HEK293 (cell line): ENCODE results near the gene CADPS.

ENCODE experiments used
- CTCF ChIA-PET: fragments of 350-600 bp; formaldehyde crosslinking; extraction: SDS; loops from one replicate; lab custom pipeline; 2021; ENCODE audit warnings: antibody characterized with exemption; lab: Yijun Ruan, JAX
- POLR2A ChIA-PET: fragments of 300-600 bp; formaldehyde crosslinking; extraction: SDS; loops from one replicate; lab custom pipeline; 2020; ENCODE audit warnings: antibody characterized with exemption, inconsistent platforms; lab: Yijun Ruan, JAX
- H3K27ac ChIP-seq: fragments of 200-500 bp; sonication (Bioruptor generic); 2 replicates; pipeline ENCODE4 v1.5.1; 2014; ENCODE audit warnings: low read depth, low read length, control low read depth, inconsistent platforms; ENCODE audit errors: extremely low read depth
- H3K36me3 ChIP-seq, 2 experiments: fragments of 200-500 bp in 1 of 2; sonication (Bioruptor generic) in 1 of 2; 1 replicate in 1 of 2; 2 replicates in 1 of 2; pipeline ENCODE4 v1.5.1; 2014 to 2017; ENCODE audit warnings: inconsistent platforms in 2 of 2, low read length in 2 of 2; ENCODE audit not compliant: control insufficient read depth in 2 of 2, insufficient read depth in 1 of 2
- H3K4me1 ChIP-seq: fragments of 200-500 bp; sonication (Bioruptor generic); 2 replicates; pipeline ENCODE4 v1.5.1; 2014; ENCODE audit warnings: mild to moderate bottlenecking, low read length, inconsistent platforms; ENCODE audit not compliant: control insufficient read depth, insufficient read depth
- H3K4me3 ChIP-seq: 2 replicates; pipeline ENCODE4 v1.5.1; 2011; ENCODE audit warnings: low read depth, mild to moderate bottlenecking, control low read depth, low read length, moderate library complexity
- H3K9me3 ChIP-seq: fragments of 200-500 bp; sonication (Bioruptor generic); 2 replicates; pipeline ENCODE4 v1.5.1; 2014; ENCODE audit warnings: low read depth, low read length, inconsistent platforms; ENCODE audit not compliant: control insufficient read depth, insufficient read depth
- BCL11B ChIP-seq: fragments of 450-650 bp; formaldehyde crosslinking; IDR thresholded peaks from 2 replicates; pipeline ENCODE4 v1.5.1; 2016; ENCODE audit warnings: low read depth, missing biosample characterization, missing genetic modification characterization
- GLIS2 ChIP-seq: fragments of 450-650 bp; formaldehyde crosslinking; IDR thresholded peaks from 2 replicates; pipeline ENCODE4 v1.5.1; 2016; ENCODE audit warnings: missing biosample characterization, missing genetic modification characterization
- KLF7 ChIP-seq: fragments of 450-650 bp; formaldehyde crosslinking; IDR thresholded peaks from 2 replicates; pipeline ENCODE4 v1.5.1; 2016; ENCODE audit warnings: missing biosample characterization, missing genetic modification characterization, borderline replicate concordance
- MZF1 ChIP-seq: fragments of 450-650 bp; formaldehyde crosslinking; IDR thresholded peaks from 2 replicates; pipeline ENCODE4 v1.5.1; 2017; ENCODE audit warnings: missing biosample characterization, missing genetic modification characterization, borderline replicate concordance
- RBAK ChIP-seq: fragments of 450-650 bp; formaldehyde crosslinking; IDR thresholded peaks from 2 replicates; pipeline ENCODE4 v1.5.1; 2016; ENCODE audit warnings: missing biosample characterization, missing genetic modification characterization
- SP3 ChIP-seq: fragments of 450-650 bp; formaldehyde crosslinking; IDR thresholded peaks from 2 replicates; pipeline ENCODE4 v1.5.1; 2016; ENCODE audit warnings: missing biosample characterization, missing genetic modification characterization
- ZEB2 ChIP-seq: fragments of 450-650 bp; formaldehyde crosslinking; IDR thresholded peaks from 2 replicates; pipeline ENCODE4 v1.5.1; 2016; ENCODE audit warnings: missing biosample characterization, missing genetic modification characterization
- ZFP69B ChIP-seq: fragments of 450-650 bp; formaldehyde crosslinking; IDR thresholded peaks from 2 replicates; pipeline ENCODE4 v1.5.1; 2016; ENCODE audit warnings: missing biosample characterization, missing genetic modification characterization
- ZNF132 ChIP-seq: fragments of 450-650 bp; formaldehyde crosslinking; IDR thresholded peaks from 2 replicates; pipeline ENCODE4 v1.5.1; 2017; ENCODE audit warnings: missing biosample characterization, missing genetic modification characterization, borderline replicate concordance
- ZNF18 ChIP-seq: fragments of 450-650 bp; formaldehyde crosslinking; IDR thresholded peaks from 2 replicates; pipeline ENCODE4 v1.5.1; 2016; ENCODE audit warnings: missing biosample characterization, missing genetic modification characterization
- ZNF394 ChIP-seq: fragments of 450-650 bp; formaldehyde crosslinking; IDR thresholded peaks from 2 replicates; pipeline ENCODE4 v1.5.1; 2016; ENCODE audit warnings: missing biosample characterization, missing genetic modification characterization, mild to moderate bottlenecking, moderate library complexity, borderline replicate concordance
- ZNF404 ChIP-seq: fragments of 450-650 bp; formaldehyde crosslinking; IDR thresholded peaks from 2 replicates; pipeline ENCODE4 v1.5.1; 2017; ENCODE audit warnings: missing biosample characterization, missing genetic modification characterization
- ZNF416 ChIP-seq: fragments of 450-650 bp; formaldehyde crosslinking; IDR thresholded peaks from 2 replicates; pipeline ENCODE4 v1.5.1; 2016; ENCODE audit warnings: missing biosample characterization, missing genetic modification characterization
- ZNF423 ChIP-seq: fragments of 450-650 bp; formaldehyde crosslinking; IDR thresholded peaks from 2 replicates; pipeline ENCODE4 v1.5.1; 2016; ENCODE audit warnings: missing biosample characterization, missing genetic modification characterization
- ZNF473 ChIP-seq: fragments of 450-650 bp; formaldehyde crosslinking; IDR thresholded peaks from 2 replicates; pipeline ENCODE4 v1.5.1; 2017; ENCODE audit warnings: missing biosample characterization, missing genetic modification characterization
- ZNF510 ChIP-seq: fragments of 450-650 bp; formaldehyde crosslinking; IDR thresholded peaks from 2 replicates; pipeline ENCODE4 v1.5.1; 2018; ENCODE audit warnings: mild to moderate bottlenecking, missing genetic modification characterization, missing biosample characterization; ENCODE audit not compliant: insufficient replicate concordance
- ZNF513 ChIP-seq: fragments of 450-650 bp; IDR thresholded peaks from 2 replicates; pipeline ENCODE4 v1.5.1; 2018; ENCODE audit warnings: missing biosample characterization, missing genetic modification characterization
- ZNF521 ChIP-seq: fragments of 450-650 bp; formaldehyde crosslinking; IDR thresholded peaks from 2 replicates; pipeline ENCODE4 v1.5.1; 2017; ENCODE audit warnings: missing biosample characterization, mild to moderate bottlenecking, missing genetic modification characterization
- ZNF529 ChIP-seq: fragments of 450-650 bp; formaldehyde crosslinking; IDR thresholded peaks from 2 replicates; pipeline ENCODE4 v1.5.1; 2017; ENCODE audit warnings: missing genetic modification characterization, missing biosample characterization; ENCODE audit not compliant: insufficient replicate concordance
- ZNF548 ChIP-seq: fragments of 450-650 bp; formaldehyde crosslinking; IDR thresholded peaks from 2 replicates; pipeline ENCODE4 v1.5.1; 2016; ENCODE audit warnings: missing biosample characterization, missing genetic modification characterization
- ZNF555 ChIP-seq: fragments of 450-650 bp; formaldehyde crosslinking; conservative IDR thresholded peaks from 2 replicates; pipeline ENCODE4 v1.5.1; 2017; ENCODE audit warnings: missing biosample characterization, mild to moderate bottlenecking, missing genetic modification characterization, inconsistent platforms
- ZNF585B ChIP-seq: fragments of 450-650 bp; formaldehyde crosslinking; IDR thresholded peaks from 2 replicates; pipeline ENCODE4 v1.5.1; 2016; ENCODE audit warnings: missing biosample characterization, missing genetic modification characterization
- ZNF610 ChIP-seq: fragments of 450-650 bp; formaldehyde crosslinking; IDR thresholded peaks from 2 replicates; pipeline ENCODE4 v1.5.1; 2016; ENCODE audit warnings: missing biosample characterization, missing genetic modification characterization, borderline replicate concordance
- ZNF621 ChIP-seq: fragments of 450-650 bp; formaldehyde crosslinking; IDR thresholded peaks from 2 replicates; pipeline ENCODE4 v1.5.1; 2017; ENCODE audit warnings: missing biosample characterization, missing genetic modification characterization
- ZNF704 ChIP-seq: fragments of 450-650 bp; formaldehyde crosslinking; IDR thresholded peaks from 2 replicates; pipeline ENCODE4 v1.5.1; 2016; ENCODE audit warnings: missing biosample characterization, missing genetic modification characterization
- ZNF707 ChIP-seq: fragments of 450-650 bp; formaldehyde crosslinking; IDR thresholded peaks from 2 replicates; pipeline ENCODE4 v1.5.1; 2016; ENCODE audit warnings: missing biosample characterization, missing genetic modification characterization

The CADPS gene

GRCh38 chr3:62602129-62602770, 273.0 kb downstream of the CADPS start:
- POLR2A ChIA-PET = no interaction called here

GRCh38 chr3:62601238-62602070, 273.8 kb downstream of the CADPS start:
- Histone ChIP-seq H3K9me3 (no peaks in the 10 kb centered on the region), H3K27ac (no peak overlapping the region), H3K36me3 (no peaks in the 10 kb centered on the region), H3K4me1 (peaks cover 2% of the 10 kb centered on the region; the same call in 1 of the 2 replicates), H3K4me3 (no peak overlapping the region)
- ChIA-PET CTCF (interaction anchor here (1.4 kb wide), 1 partner anchor 21 kb away, joined by 7 read pairs; no protein-coding TSS in a partner anchor), POLR2A (no interaction called here)
- TF ChIP-seq SP3 (no peak), ZNF521 (no peak), ZNF585B (no peak), ZNF621 (tag by site-specific recombination) (no peak), ZNF529 (no peak), ZNF555 (tag by site-specific recombination) (no peak), RBAK (tag by site-specific recombination) (no peak), ZNF404 (no peak), ZNF513 (tag by site-specific recombination) (no peak), ZNF394 (tag by site-specific recombination) (no peak), ZNF473 (tag by site-specific recombination) (no peak), ZNF704 (tag by site-specific recombination) (no peak)

More at GRCh38 chr3:62602129-62602770, 273.0 kb downstream of the CADPS start:
- CTCF ChIA-PET = interaction anchor here (0.6 to 1.4 kb wide), 2 partner anchors 20 to 629 kb away, joined by 3 to 7 read pairs; no protein-coding TSS in a partner anchor
- TF ChIP-seq GLIS2 (tag by site-specific recombination) (no peak), ZNF707 (tag by site-specific recombination) (no peak), ZNF132 (tag by site-specific recombination) (no peak), ZNF416 (tag by site-specific recombination) (no peak), ZNF548 (tag by site-specific recombination) (no peak), MZF1 (no peak), ZFP69B (no peak), ZNF18 (tag by site-specific recombination) (no peak), ZEB2 (tag by site-specific recombination) (no peak), ZNF510 (tag by site-specific recombination) (no peak), KLF7 (tag by site-specific recombination) (no peak), BCL11B (tag by site-specific recombination) (no peak), ZNF423 (no peak), ZNF610 (tag by site-specific recombination) (no peak)
- TF ChIP-seq, all 188 proteins: peak for 0
- H3K9me3 ChIP-seq = no peaks in the 10 kb centered on the region
- H3K36me3 ChIP-seq = no peaks in the 10 kb centered on the region
- H3K27ac ChIP-seq = no peak overlapping the region
- no peak overlapping the region for H3K4me3 ChIP-seq
- H3K4me1 ChIP-seq = peaks cover 2% of the 10 kb centered on the region; the same call in 1 of the 2 replicates
